ENCODE data around the gene VCL. TPM values are rescaled to one million over a fixed set of nuclear protein-coding genes. Genes with fewer than 3 reads are reported as not detected.

Gene VCL
- total and polyA plus RNA-seq, 8 donors, result 8.6 to 51.7 (median 28.5) TPM

- H3K4me3 ChIP-seq, result no peak overlapping the region
- no peaks in the 10 kb centered on the region for H3K9me3 ChIP-seq
- DNase-seq (no peak), FAIRE-seq (no peak), ATAC-seq (peak; percentile 40 to 72 (median 62))
- no peak for TF ChIP-seq CTCF (IDR thresholded peaks at IDR 0.05)
- intact Hi-C loops (cut with DNase I), result no loop called here
- H3K27me3 ChIP-seq, result no peaks in the 10 kb centered on the region
- no peak overlapping the region for H3K27ac ChIP-seq
- 76 to 81% methylated on average over 3 of the region's 3 CpGs for WGBS, 2 donors
- H3K36me3 ChIP-seq, result peaks cover 0 to 3% (median 0%) of the 10 kb centered on the region in 3 donors
- H3K4me1 ChIP-seq, result peaks cover 0 to 7% (median 6%) of the 10 kb centered on the region in 3 donors
Measured at GRCh38 chr10:74047871-74048270, 50.0 kb downstream of the VCL start.

GRCh38 chr10:74048433-74048832, 50.5 kb downstream of the VCL start:
- FAIRE-seq, result no peak
- TF ChIP-seq CTCF (IDR thresholded peaks at IDR 0.05), result no peak
- intact Hi-C loops (cut with DNase I), result no loop called here
- Histone ChIP-seq H3K36me3 (peaks cover 0 to 3% (median 0%) of the 10 kb centered on the region in 3 donors), H3K9me3 (no peaks in the 10 kb centered on the region), H3K4me1 (peaks cover 0 to 7% (median 6%) of the 10 kb centered on the region in 3 donors), H3K4me3 (no peak overlapping the region), H3K27me3 (no peaks in the 10 kb centered on the region), H3K27ac (no peak overlapping the region)
- no peak for DNase-seq
- WGBS, 2 donors, result 61 to 63% methylated on average over 2 of the region's 2 CpGs
- peak in 1 of 4 donors; percentile 43 for ATAC-seq

- H3K27ac ChIP-seq, result no peak overlapping the region
- H3K36me3 ChIP-seq, result peaks cover 0 to 3% (median 0%) of the 10 kb centered on the region in 3 donors
- no peaks in the 10 kb centered on the region for H3K9me3 ChIP-seq
- no peaks in the 10 kb centered on the region for H3K27me3 ChIP-seq
- intact Hi-C loops (cut with DNase I), result no loop called here
- DNase-seq (no peak), ATAC-seq (no peak), FAIRE-seq (no peak)
- WGBS, 2 donors, result 59 to 70% methylated on average over 1 of the region's 1 CpG
- H3K4me3 ChIP-seq, result no peak overlapping the region
- H3K4me1 ChIP-seq, result peaks cover 0 to 7% (median 6%) of the 10 kb centered on the region in 3 donors
- no peak for TF ChIP-seq CTCF (IDR thresholded peaks at IDR 0.05)
Measured at GRCh38 chr10:74049955-74050354, 52.0 kb downstream of the VCL start.

GRCh38 chr10:74050653-74051052, 52.7 kb downstream of the VCL start:
- Histone ChIP-seq H3K4me1 (peaks cover 2 to 9% (median 6%) of the 10 kb centered on the region in 3 donors), H3K9me3 (no peaks in the 10 kb centered on the region), H3K36me3 (peaks cover 0 to 3% (median 0%) of the 10 kb centered on the region in 3 donors), H3K27ac (no peak overlapping the region), H3K27me3 (no peaks in the 10 kb centered on the region), H3K4me3 (no peak overlapping the region)
- WGBS, 2 donors, result 100% methylated on average over 1 of the region's 1 CpG
- ATAC-seq (no peak), DNase-seq (no peak), FAIRE-seq (no peak)
- no peak for TF ChIP-seq CTCF (IDR thresholded peaks at IDR 0.05)
- intact Hi-C loops (cut with DNase I), result no loop called here

GRCh38 chr10:74051736-74052342, 53.9 kb downstream of the VCL start:
- ATAC-seq, result no peak
- DNase-seq, result no peak
- WGBS, 2 donors, result 81 to 91% methylated on average over 5 of the region's 5 CpGs
- Histone ChIP-seq H3K27me3 (no peaks in the 10 kb centered on the region), H3K9me3 (no peaks in the 10 kb centered on the region), H3K4me3 (no peak overlapping the region), H3K36me3 (no peaks in the 10 kb centered on the region), H3K4me1 (peaks cover 14 to 20% (median 14%) of the 10 kb centered on the region in 3 donors), H3K27ac (no peak overlapping the region)
- intact Hi-C loops (cut with DNase I), result no loop called here
- TF ChIP-seq CTCF (IDR thresholded peaks at IDR 0.05), result no peak
- no peak for FAIRE-seq

All from pancreas (tissue), 10 donors.